HG03442 (cell line): ENCODE results near the gene ERN1.

ENCODE experiments used
- ATAC-seq: cut with Tn5 transposase; IDR thresholded peaks from one replicate; pipeline ENCODE4 v1.9.1; 2021; ENCODE audit warnings: mild to moderate bottlenecking, moderate library complexity; ENCODE audit not compliant: unreplicated experiment

The ERN1 gene

GRCh38 chr17:64066716-64067115 lies 63.2 kb downstream of the ERN1 start:
- ATAC-seq: no peak

GRCh38 chr17:64065161-64065560 lies 64.8 kb downstream of the ERN1 start:
- ATAC-seq: no peak

- no peak for ATAC-seq
These were observed 65.6 kb downstream of the ERN1 start for GRCh38 chr17:64064331-64064730.

GRCh38 chr17:64063766-64064224 lies 66.1 kb downstream of the ERN1 start:
- ATAC-seq: no peak

DNA sequence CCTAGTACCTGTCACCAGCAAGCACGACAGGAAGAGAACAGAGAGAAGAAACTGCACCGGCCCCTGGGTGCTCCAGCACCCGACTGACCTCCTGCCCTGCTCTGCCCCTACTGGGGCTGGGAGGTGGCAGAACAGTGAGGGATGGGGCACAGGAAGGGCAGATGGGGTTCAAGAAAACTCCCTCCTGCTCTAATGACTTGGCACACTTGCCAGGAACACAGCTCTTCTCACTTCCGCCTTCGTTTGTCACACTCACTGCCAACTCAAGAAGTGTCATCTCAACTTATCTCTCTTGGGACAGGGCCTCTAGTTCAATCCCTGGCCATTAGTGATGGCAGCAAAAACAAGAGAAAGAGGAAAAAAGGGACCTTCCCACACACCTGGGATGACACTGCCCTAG lies 66.9 kb downstream of the ERN1 start:
- no peak for ATAC-seq

- peak; percentile 60 for ATAC-seq
These were observed 68.6 kb downstream of the ERN1 start for GRCh38 chr17:64061178-64061898.

- no peak for ATAC-seq
These were observed 69.6 kb downstream of the ERN1 start for GRCh38 chr17:64060331-64060730.

GRCh38 chr17:64059756-64060155 lies 70.2 kb downstream of the ERN1 start:
- no peak for ATAC-seq

DNA sequence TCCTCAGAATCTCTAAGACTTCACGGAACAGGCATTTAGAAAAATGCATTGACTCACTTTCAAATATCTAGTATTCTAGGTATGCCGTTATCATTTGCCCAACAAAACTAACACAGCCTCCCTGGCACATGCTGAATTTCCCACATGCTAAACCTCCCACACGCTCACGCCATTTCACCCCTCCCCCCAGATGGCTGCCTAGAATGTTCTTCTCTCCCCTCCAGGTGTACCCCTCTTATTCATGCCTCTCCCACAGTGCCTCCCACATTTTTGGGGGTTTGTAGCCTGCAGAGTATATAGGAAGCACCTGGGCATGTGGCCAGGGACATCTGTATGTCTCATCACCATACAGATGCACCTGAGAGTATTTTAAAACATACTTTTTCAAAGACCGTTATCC lies 71.3 kb downstream of the ERN1 start:
- ATAC-seq: no peak

- ATAC-seq: no peak
These were observed 72.2 kb downstream of the ERN1 start for GRCh38 chr17:64057701-64058263.

DNA sequence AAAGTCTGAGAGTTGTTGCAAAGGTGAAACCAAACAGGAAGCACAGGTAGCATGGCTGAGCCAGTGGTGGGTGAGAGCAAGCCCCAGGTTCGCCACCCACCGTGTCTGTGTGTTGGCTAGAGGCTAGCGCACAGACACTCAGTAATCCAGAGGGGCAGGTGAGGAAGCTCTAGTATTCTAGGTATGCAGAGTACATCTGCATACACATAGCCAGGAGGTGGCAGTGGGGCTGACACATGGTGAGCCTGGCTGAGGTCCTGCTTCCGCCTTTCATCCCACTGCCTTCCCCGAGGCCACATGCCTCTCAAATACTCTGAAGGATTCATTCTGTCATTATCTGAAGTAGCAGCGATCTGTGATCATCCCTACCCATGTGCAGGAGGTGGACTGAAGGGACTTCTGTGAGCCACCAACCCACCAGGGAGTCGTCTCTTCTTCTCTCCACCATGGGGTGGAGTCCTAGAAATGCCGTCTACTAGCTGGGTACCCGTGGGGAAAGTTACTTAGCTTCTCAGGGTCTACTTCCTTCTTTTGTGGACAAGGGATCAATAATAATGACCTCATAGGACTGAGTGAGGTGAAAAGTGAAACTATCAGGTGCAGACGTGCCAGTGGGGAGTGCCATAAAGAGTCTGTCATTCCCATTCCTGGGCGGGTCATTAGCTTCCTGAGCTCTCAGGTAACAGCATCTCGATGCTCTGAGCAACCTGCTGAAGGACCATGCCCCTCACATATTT lies 73.5 kb downstream of the ERN1 start:
- ATAC-seq: peak; percentile 69

DNA sequence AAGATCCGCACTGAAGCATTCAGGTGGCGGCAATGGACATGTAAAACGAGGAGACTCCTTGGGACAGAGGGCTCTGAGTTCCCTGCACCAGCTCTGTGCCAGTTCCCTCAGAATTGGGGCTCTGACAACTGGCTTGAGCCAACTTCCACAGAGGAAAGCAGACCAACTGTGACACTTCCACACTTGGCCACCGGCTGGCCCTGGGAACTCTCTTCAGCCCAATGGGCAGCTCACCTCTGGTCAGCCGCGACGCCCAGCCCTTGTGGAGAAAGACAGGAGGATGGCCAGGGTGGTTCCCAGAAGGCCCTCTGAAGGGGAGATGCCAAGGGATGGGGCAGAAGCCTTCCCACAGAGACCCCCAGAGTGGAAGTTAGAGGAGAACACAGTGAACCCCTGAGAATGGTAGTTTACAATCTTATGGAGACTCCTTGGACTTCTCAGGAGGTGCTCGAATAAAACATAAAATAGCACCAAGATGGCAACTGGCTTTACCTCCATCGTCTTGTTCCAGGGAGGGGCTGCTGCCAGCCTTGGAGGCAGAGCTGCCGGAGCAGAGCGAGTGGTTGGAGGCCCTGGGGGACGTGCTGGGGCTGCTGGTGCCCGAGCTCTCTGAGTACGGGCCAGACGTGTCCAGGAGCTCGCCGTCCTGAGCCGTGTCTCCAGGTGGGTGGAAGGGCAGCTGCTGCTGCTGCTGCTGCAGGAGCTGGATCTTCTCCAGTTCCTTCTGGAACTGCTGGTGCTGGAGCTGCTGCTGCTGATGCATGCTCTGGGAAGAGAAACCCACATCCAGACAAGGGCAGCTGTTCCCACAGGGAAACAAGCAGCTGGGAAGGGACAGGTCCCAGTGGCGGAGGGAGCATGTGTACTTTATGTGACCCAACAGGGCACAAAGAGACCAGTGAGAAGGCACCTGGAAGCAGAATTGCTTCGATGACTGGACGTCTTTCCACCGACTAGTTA lies 74.5 kb downstream of the ERN1 start:
- no peak for ATAC-seq

- ATAC-seq: no peak
These were observed 75.6 kb downstream of the ERN1 start for GRCh38 chr17:64054304-64054703.

DNA sequence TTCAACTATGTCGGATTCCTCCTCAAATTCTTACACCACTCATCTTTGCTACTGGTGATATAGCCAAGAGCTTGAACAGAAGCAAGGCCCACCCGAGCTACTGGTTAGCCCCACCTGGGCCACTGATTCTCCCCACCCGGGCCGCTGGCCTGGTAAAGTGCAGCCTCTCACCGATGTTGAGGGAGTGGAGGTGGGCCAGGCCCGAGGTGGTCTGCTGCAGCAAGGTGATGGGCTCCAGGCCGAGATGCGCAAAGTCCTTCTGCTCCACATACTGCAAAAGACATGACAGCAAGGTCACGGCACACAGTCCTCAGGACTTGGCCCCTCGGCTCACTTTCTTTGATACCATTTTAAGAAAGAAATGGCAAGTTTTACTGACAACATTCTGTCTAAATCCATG lies 76.8 kb downstream of the ERN1 start:
- no peak for ATAC-seq

DNA sequence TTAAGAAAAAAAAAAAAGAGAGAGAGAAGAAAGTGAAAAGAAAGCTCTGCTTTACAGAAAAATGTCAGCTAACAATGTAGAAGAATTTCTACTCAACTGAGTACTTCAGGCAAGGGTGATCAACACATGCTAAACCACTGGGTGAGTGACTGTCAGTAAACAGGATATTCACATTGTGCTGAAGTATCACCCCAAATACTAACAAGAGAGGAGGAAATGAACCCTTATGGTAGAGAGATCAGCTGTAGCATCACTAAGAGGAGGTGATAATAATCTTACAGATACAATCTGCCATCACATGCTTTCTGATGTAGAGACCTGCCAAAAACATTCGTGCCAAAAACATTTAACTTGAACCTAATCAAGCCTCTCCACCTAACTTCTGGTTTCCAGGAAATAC lies 78.8 kb downstream of the ERN1 start:
- ATAC-seq: no peak

GRCh38 chr17:64048805-64049204 lies 81.1 kb downstream of the ERN1 start:
- ATAC-seq: no peak

DNA sequence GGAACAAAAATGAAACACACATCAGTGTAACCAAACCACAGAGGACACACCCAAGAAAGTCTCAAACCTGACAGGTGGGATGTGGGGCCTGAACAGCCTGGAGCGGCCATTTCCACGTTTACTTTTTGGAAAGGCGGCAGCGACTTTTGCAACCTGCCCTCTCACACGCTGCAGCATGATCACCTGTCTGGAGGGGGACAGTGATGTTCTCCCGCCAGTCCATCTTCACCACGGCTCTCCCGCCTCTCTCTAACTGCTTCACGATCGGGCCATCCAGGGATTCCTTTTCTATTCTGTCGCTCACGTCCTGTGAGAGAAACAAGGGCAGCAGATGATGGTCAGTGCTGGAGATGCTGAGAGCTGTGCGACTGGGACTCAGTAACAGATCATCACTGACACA lies 84.8 kb downstream of the ERN1 start:
- no peak for ATAC-seq

DNA sequence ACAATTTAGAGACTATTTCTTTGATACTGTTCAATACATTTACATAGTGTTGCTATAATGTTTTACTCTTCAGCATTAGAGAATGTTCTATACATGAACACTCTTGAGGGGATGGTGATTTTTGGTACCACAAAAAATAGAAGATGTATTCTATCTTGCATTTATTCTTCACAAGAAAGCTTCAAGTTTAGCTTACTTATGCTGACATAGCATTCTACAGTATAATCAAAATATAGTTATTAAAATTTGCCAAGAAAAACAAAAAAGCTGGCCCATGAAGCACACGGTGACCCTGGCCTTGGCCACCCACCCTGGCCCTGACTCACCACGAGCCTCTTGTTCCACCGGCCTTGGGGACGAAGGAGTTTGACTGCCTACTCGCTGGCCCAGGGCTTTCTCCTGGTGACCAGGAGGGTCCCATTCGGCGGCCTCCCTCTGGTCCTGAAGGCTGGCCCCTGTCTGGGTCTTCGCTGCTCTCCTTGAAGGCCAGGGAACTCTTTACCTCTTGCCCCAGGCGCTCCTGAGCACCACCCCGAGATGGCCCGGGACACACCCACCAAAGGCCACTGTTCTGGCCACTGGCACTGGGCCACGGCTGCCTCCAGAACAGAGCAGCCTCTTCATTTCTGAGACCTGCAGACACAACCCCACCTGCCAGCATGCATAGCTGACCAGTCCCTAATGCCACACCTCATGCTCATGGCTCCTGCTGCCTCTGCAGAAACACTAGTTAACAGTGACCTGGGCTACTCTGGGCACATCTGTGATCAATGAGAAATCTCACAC lies 87.1 kb downstream of the ERN1 start:
- ATAC-seq: no peak

GRCh38 chr17:64041912-64042311 lies 88.0 kb downstream of the ERN1 start:
- no peak for ATAC-seq

DNA sequence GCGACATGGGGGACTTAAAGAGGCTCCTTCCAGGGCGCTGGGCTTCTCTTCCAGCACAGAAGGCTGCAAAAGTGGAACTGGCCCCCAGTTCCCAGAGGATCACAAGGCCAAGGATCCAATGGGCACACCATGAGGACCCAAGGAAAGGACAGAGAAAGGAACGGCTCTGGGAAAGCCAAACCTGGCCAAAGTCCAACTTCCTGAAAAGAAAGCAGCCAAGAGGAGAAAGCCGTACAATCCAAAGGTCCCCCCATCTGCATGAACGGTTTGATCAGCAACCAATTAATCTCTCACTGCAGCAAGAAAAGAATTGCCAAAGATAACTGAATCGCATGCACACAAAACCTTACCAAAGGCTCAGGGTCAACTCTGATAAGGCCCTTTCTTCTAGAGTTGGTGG lies 89.7 kb downstream of the ERN1 start:
- no peak for ATAC-seq
